Left cardiac atrium (tissue), 4 donors: Measurements from ENCODE around the gene HOXD10. TPM values are rescaled to one million over a fixed set of nuclear protein-coding genes. Genes with fewer than 3 reads are reported as not detected.
A peak's percentile ranks its signal among the peaks of the same experiment; 100 is the strongest.

Source experiments
- ATAC-seq, 2 donors: fragments of 200-7000 bp; cut with Tn5 transposase; one replicate each; pipeline ENCODE4 v1.9.1; 2020; ENCODE audit warnings: mild to moderate bottlenecking in 2 of 2, moderate library complexity in 2 of 2
- DNase-seq: peaks from one replicate; pipeline ENCODE4 v3.0.0-alpha.2; 2020
- intact Hi-C, 2 donors: fragments of 100-400 bp; cut with DNase I; formaldehyde crosslinking; loops; one replicate each; pipeline versions ENCODE4 v1.14.1 to v1.15.1; 2022 to 2023
- total RNA-seq, 2 donors: library from RNA; stranded (reverse); fragmentation: NEBNext Ultra II Directional; extraction: Animal tissue kit (Norgen Biotek cat#: 25700); gene quantifications; one replicate each; pipeline ENCODE4 v1.2.1, GENCODE V29; 2021
- donor health status: DM: no; HTN: yes; CAD: no.
- donor health status: DM: no; HTN: yes; CAD: no; lungs with severe emphysema.
- donor health status: DM: yes; HTN: yes; CAD: no.
- donor health status: Dilated cardiomyopathy.

Gene HOXD10
- total RNA-seq, 2 donors from 2014 or later: not detected

DNA sequence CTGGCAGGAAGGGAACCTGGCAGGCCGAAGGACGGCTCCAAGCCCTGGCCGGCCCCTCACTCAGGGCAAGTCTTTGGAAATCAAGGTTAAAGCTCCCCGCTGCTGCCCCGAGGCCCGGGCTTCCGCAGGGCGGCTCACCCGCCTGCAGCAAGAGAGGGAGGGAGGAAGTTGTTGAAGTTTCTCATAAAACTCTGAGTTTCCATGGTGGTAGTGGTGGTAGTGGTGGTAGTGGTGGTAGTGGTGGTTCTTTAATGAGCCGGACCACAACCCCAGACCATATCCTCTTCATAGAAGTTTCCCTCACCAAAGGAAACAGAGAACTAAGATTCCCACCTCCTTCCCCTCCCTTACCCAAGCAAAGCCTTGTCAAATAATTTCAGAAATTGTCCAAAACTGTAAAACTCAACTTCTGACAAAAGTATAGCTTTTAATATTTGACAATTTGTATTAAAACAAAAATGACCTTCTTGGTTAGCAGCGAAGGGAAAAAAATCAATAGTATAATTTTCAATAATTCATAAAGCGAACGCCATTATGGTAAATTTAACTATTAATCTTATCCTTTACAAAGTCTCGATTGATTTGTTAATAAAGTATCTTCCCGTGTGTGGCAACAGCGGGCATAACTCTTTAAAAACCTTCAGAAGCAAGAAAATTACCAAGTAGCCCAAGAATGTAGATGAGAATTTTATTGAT is 1.5 kb upstream of the HOXD10 start:
- no peak for DNase-seq
- intact Hi-C loops: no loop called here
- no peak for ATAC-seq

GRCh38 chr2:176117162-176117822 is 714 bp downstream of the HOXD10 start:
- ATAC-seq (no peak), DNase-seq (no peak)

DNA sequence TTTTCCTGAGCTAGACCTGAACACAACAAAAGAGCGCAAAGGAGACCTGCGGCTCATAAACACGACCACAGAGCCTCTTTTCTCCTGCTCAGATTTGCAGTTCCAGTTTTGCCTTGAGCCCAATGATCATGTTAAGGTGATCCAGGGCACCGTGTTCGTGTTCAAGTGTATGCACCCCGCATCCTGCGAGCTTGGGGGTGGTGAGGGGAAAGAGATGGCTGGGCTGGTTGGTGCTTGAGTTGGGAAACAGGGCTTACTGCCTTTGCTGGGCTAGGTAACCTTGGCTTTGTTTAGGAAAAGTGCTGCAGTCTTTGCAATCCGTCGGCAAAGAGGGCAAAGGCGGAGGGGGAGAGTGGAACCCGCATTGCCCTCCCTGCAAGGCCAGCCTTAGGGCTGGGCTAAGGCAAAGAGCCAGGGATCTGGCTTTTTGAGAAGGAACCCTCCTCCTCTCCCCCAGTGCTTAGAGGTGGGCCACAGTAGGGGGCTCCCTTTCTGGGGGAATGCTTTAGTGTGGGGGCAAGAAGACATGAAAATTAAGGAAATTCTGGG is 1.3 kb downstream of the HOXD10 start:
- DNase-seq (no peak), ATAC-seq (no peak)
- intact Hi-C loops: no loop called here

More at GRCh38 chr2:176117162-176117822, 714 bp downstream of the HOXD10 start:
- intact Hi-C loops: no loop called here

DNA sequence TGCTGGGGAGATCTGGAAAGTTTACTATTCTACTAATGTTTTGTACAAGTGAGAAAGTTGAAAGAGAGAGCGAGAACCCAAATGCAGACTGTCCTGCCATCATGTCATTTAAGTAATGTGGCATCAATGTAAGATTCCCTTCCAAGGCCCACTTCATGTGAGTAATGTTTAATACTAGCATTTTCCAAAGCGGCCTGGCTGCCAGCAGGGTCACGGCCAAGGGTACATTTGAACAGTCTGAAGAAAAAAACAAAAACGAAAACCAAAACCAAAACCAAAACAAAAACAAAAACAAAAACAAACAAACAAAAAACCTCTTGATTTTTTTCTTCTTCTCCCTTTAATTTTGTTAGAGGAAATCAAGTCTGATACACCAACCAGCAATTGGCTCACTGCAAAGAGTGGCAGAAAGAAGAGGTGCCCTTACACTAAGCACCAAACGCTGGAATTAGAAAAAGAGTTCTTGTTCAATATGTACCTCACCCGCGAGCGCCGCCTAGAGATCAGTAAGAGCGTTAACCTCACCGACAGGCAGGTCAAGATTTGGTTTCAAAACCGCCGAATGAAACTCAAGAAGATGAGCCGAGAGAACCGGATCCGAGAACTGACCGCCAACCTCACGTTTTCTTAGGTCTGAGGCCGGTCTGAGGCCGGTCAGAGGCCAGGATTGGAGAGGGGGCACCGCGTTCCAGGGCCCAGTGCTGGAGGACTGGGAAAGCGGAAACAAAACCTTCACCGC is 2.2 kb downstream of the HOXD10 start:
- ATAC-seq: no peak
- no peak for DNase-seq
- intact Hi-C loops: no loop called here

DNA sequence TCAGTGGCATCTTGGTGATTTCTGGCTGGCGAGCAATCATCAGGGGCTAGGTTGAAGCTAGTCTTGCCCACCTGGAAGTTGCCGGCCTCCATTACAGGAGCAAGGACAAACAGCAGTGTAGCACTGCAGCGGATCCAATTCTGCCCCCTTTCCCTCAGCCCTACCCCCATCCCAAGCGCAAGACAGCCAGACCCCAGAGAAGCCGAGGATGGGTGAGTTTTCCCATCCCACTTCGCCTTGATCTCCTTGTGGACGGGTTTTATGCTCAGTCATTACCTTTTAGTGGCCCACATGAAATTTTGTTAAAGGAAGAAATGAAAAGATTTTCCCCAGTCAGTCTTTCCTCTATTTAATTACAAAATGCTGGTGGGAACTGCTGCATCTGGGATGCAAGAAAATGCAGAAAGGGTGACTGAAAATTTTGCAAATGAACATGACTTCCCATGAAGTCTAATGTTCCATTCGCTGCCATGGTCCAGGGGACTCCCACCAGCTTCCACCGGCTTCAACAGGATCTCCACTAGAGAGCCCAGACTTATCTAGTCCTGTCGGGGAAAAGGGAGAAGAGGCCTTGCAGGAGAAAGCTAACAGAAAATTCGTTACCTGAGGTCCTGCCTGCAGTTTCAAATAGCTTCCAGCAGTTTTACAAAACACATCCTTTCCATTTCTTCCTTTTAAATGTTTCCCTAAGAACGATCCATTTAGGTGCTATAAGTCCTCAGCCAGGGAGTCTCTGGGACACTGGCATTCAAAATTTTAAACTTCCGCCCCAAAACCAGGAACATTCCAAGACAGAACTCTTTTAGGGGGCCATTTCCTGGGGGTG is 4.0 kb downstream of the HOXD10 start:
- DNase-seq (no peak), ATAC-seq (no peak)
- intact Hi-C loops: loop anchor here (10.0 kb wide), 2 partner anchors 694 to 1024 kb away; no protein-coding TSS in a partner anchor

GRCh38 chr2:176121190-176122051 is 4.8 kb downstream of the HOXD10 start:
- no peak for DNase-seq
- ATAC-seq: no peak
- intact Hi-C loops: loop anchor here (10.0 kb wide), 2 partner anchors 693 to 1023 kb away; no protein-coding TSS in a partner anchor

GRCh38 chr2:176122052-176122682 is 5.6 kb downstream of the HOXD10 start:
- intact Hi-C loops: loop anchor here (10.0 kb wide), 2 partner anchors 693 to 1023 kb away; no protein-coding TSS in a partner anchor
- ATAC-seq (peak; percentile 13 to 26), DNase-seq (no peak)

- DNase-seq (peak; percentile 54), ATAC-seq (peak; percentile 42 to 47)
- intact Hi-C loops: loop anchor here (10.0 kb wide), 2 partner anchors 692 to 1022 kb away; no protein-coding TSS in a partner anchor
Observed at GRCh38 chr2:176122683-176123410, 6.3 kb downstream of the HOXD10 start, which contains the start of gene HOXD9. TSS of gene HOXD9 (plus strand) at chr2:176122719. CDS start at chr2:176122769, 50 bp downstream.

DNA sequence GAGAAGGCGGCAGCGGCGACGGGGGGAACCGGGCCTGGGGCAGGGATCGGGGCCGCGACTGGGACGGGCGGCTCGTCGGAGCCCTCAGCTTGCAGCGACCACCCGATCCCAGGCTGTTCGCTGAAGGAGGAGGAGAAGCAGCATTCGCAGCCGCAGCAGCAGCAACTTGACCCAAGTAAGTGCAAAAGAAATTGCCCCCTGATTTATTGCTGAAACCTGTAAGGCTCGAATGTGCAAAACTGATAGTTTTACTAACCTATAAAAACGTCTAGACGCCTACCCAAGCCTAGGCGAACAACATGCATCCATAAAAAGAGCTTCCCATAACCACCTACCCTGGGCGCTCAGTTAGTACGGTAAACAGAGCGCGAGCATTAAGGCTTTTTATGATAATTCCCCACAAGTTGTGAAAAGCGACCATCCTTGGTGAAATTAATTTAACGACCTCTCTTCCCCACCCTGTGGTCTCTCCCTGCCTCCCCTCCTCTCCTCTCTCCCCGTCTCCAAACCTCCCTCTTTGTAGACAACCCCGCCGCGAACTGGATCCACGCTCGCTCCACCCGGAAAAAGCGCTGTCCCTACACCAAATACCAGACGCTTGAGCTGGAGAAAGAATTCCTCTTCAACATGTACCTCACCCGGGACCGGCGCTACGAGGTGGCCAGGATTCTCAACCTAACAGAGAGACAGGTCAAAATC is 7.0 kb downstream of the HOXD10 start:
- DNase-seq (no peak), ATAC-seq (no peak)
- intact Hi-C loops: loop anchor here (10.0 kb wide), 2 partner anchors 691 to 1021 kb away; no protein-coding TSS in a partner anchor

- intact Hi-C loops: loop anchor here (10.0 kb wide), 2 partner anchors 690 to 1020 kb away; no protein-coding TSS in a partner anchor
- DNase-seq (no peak), ATAC-seq (no peak)
Observed at GRCh38 chr2:176124110-176124946, 7.8 kb downstream of the HOXD10 start.

DNA sequence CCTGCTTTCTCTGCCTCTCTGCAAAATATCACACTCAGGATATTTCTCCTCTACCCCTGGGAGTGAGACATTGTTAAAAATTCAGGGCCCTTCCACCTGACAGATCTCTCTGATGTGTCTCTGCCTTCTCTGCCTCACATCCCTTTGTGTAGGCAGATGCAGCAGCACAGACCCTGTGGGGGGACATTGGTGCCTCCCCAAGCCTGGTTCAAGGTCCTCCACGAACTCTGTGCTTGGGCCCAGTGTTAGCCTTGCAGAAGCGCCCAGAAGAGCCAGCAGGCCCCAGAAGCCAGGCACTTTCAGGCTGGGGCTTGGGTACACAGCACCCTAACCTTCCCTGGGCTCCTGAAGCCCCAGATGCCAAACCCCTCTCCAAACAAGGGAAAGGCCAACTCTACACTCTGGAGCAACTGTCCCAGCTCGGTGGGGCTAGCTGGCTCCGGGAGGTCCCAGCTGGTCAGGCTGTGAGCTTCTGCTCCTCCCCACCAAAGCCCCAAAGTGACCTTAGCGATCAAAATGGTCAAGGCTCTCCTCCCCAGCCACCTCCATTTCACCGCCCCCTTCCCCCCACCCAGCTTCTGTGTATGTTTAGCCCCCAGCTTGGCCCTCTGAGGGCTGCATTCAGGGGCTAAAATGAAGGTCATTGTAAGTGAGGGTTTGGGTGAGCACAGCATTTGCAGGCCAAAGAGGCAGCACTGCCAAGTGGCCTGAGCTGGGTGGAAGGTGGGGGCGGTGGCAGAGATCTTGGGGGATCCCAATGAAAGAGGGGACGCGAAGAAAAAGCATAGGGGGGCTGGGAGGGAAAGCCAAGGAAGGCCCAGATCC is 8.6 kb downstream of the HOXD10 start:
- ATAC-seq (no peak), DNase-seq (no peak)
- intact Hi-C loops: loop anchor here (5.0 to 10.0 kb wide), 4 partner anchors 512 to 1022 kb away; no protein-coding TSS in a partner anchor

GRCh38 chr2:176125772-176126054 is 9.1 kb downstream of the HOXD10 start:
- ATAC-seq (no peak), DNase-seq (no peak)
- intact Hi-C loops: loop anchor here (5.0 to 10.0 kb wide), 4 partner anchors 512 to 1022 kb away; no protein-coding TSS in a partner anchor

- intact Hi-C loops: loop anchor here (1.0 to 10.0 kb wide), 5 partner anchors 510 to 1020 kb away; no protein-coding TSS in a partner anchor
- ATAC-seq (no peak), DNase-seq (peak; percentile 70)
Observed at GRCh38 chr2:176126929-176127773, 10.6 kb downstream of the HOXD10 start.
